OCI-LY1 (cell line): ENCODE measurements around the gene LRRC61.
A peak's percentile ranks its signal among the peaks of the same experiment; 100 is the strongest.

Experiments used
- H2AFZ ChIP-seq: fragments of 200-600 bp; sonication (generic), shearing (Covaris generic); 2 replicates; pipeline ENCODE4 v1.6.0; 2014; ENCODE audit warnings: antibody characterized with exemption, mild to moderate bottlenecking, low read length
- H3F3A ChIP-seq: fragments of 200-600 bp; sonication (generic), shearing (Covaris generic); 2 replicates; pipeline ENCODE4 v1.6.0; 2014; ENCODE audit warnings: mild to moderate bottlenecking, antibody characterized with exemption, low read length, moderate library complexity; ENCODE audit not compliant: insufficient read depth
- H3K27ac ChIP-seq: fragments of 200-600 bp; sonication (generic); 2 replicates; pipeline ENCODE4 v1.5.1; 2014; ENCODE audit warnings: low read length, mixed run types, mild to moderate bottlenecking, low read depth; ENCODE audit not compliant: poor library complexity, severe bottlenecking
- H3K27me3 ChIP-seq: fragments of 200-600 bp; sonication (generic); 2 replicates; pipeline ENCODE4 v1.6.0; 2014; ENCODE audit warnings: antibody characterized with exemption, mild to moderate bottlenecking, low read length, moderate library complexity; ENCODE audit not compliant: insufficient read depth
- H3K36me3 ChIP-seq: fragments of 200-600 bp; sonication (generic); 2 replicates; pipeline ENCODE4 v1.6.1; 2014; ENCODE audit warnings: mild to moderate bottlenecking, antibody characterized with exemption, low read length, moderate library complexity, mixed read lengths; ENCODE audit not compliant: insufficient read depth
- H3K4me1 ChIP-seq: fragments of 200-600 bp; sonication (generic); 2 replicates; pipeline ENCODE4 v1.5.1; 2014; ENCODE audit warnings: mild to moderate bottlenecking, low read length, moderate library complexity; ENCODE audit not compliant: insufficient read depth, severe bottlenecking
- H3K4me2 ChIP-seq: fragments of 200-600 bp; sonication (generic), shearing (Covaris generic); 2 replicates; pipeline ENCODE4 v1.6.1; 2014; ENCODE audit warnings: low read length
- H3K4me3 ChIP-seq: fragments of 200-600 bp; sonication (generic); 2 replicates; pipeline ENCODE4 v1.5.1; 2014; ENCODE audit warnings: low read length, low read depth, mild to moderate bottlenecking, mixed read lengths; ENCODE audit not compliant: poor library complexity, severe bottlenecking
- H3K79me2 ChIP-seq: fragments of 200-600 bp; shearing (Covaris generic); 2 replicates; pipeline ENCODE4 v1.6.1; 2016; ENCODE audit warnings: mixed run types, low read length, mixed read lengths; ENCODE audit not compliant: insufficient read depth
- H3K9ac ChIP-seq: fragments of 200-600 bp; sonication (generic), shearing (Covaris generic); 2 replicates; pipeline ENCODE4 v1.6.1; 2014; ENCODE audit warnings: mild to moderate bottlenecking, low read length, mixed read lengths
- H3K9me2 ChIP-seq: fragments of 200-600 bp; sonication (generic), shearing (Covaris generic); 2 replicates; pipeline ENCODE4 v1.6.1; 2014; ENCODE audit warnings: low read depth, mild to moderate bottlenecking, low read length, mixed read lengths
- H3K9me3 ChIP-seq: fragments of 200-600 bp; shearing (Covaris generic); 2 replicates; pipeline ENCODE4 v1.6.1; 2014; ENCODE audit warnings: low read length, mixed read lengths
- H4K20me1 ChIP-seq: fragments of 200-600 bp; sonication (generic), shearing (Covaris generic); 2 replicates; pipeline ENCODE4 v1.6.0; 2016; ENCODE audit warnings: mild to moderate bottlenecking, low read length; ENCODE audit not compliant: insufficient read depth
- EZH2 ChIP-seq: fragments of 200-600 bp; sonication (generic), shearing (Covaris generic); IDR thresholded peaks from 2 replicates; pipeline ENCODE4 v1.8.0; 2017; ENCODE audit warnings: borderline replicate concordance, mixed run types, mild to moderate bottlenecking, antibody characterized with exemption, low read length, moderate library complexity, mixed read lengths
- TF ChIP-seq, protein P1 (sequence below): fragments of 200-600 bp; sonication (generic), shearing (Covaris generic); IDR thresholded peaks from 2 replicates; pipeline ENCODE4 v1.5.1; 2017; ENCODE audit warnings: mild to moderate bottlenecking, antibody characterized with exemption, low read length, moderate library complexity, mixed read lengths

Gene LRRC61

GRCh38 chr7:150379441-150380379 lies 56.6 kb downstream of the LRRC61 start:
- H3F3A ChIP-seq: 0 out of 2 replicates have a peak, but pooled peaks cover 5% of the 10 kb centered on the region
- H3K4me2 ChIP-seq: peak overlapping the region; percentile 77
- TF ChIP-seq EZH2: no peak
- TF ChIP-seq, protein P1, sequence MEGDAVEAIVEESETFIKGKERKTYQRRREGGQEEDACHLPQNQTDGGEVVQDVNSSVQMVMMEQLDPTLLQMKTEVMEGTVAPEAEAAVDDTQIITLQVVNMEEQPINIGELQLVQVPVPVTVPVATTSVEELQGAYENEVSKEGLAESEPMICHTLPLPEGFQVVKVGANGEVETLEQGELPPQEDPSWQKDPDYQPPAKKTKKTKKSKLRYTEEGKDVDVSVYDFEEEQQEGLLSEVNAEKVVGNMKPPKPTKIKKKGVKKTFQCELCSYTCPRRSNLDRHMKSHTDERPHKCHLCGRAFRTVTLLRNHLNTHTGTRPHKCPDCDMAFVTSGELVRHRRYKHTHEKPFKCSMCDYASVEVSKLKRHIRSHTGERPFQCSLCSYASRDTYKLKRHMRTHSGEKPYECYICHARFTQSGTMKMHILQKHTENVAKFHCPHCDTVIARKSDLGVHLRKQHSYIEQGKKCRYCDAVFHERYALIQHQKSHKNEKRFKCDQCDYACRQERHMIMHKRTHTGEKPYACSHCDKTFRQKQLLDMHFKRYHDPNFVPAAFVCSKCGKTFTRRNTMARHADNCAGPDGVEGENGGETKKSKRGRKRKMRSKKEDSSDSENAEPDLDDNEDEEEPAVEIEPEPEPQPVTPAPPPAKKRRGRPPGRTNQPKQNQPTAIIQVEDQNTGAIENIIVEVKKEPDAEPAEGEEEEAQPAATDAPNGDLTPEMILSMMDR: peak; percentile 9; the same call in 1 of the 2 replicates
- peak overlapping the region; percentile 4 for H3K27ac ChIP-seq
- no peaks in the 10 kb centered on the region for H3K9me2 ChIP-seq
- no peaks in the 10 kb centered on the region for H3K9me3 ChIP-seq
- no peaks in the 10 kb centered on the region for H4K20me1 ChIP-seq
- H3K36me3 ChIP-seq: no peaks in the 10 kb centered on the region; the same call in 1 of the 2 replicates
- H3K79me2 ChIP-seq: no peaks in the 10 kb centered on the region
- H3K9ac ChIP-seq: peak overlapping the region; percentile 76
- peaks cover 76% of the 10 kb centered on the region for H3K4me1 ChIP-seq
- H3K4me3 ChIP-seq: peak overlapping the region; percentile 79
- H3K27me3 ChIP-seq: no peaks in the 10 kb centered on the region
- H2AFZ ChIP-seq: no peak overlapping the region

GRCh38 chr7:150380463-150380862 lies 57.3 kb downstream of the LRRC61 start:
- peak overlapping the region; percentile 79 for H3K4me3 ChIP-seq
- H3K36me3 ChIP-seq: no peaks in the 10 kb centered on the region
- H3K79me2 ChIP-seq: no peaks in the 10 kb centered on the region
- H3K27me3 ChIP-seq: no peaks in the 10 kb centered on the region
- H3K4me1 ChIP-seq: peaks cover 76% of the 10 kb centered on the region
- peak overlapping the region; percentile 77 for H3K4me2 ChIP-seq
- H3K9me2 ChIP-seq: no peaks in the 10 kb centered on the region
- H2AFZ ChIP-seq: no peak overlapping the region
- H3K27ac ChIP-seq: peak overlapping the region; percentile 4
- TF ChIP-seq EZH2: no peak
- TF ChIP-seq, protein P1: no peak
- 0 out of 2 replicates have a peak, but pooled peaks cover 5% of the 10 kb centered on the region for H3F3A ChIP-seq
- H3K9ac ChIP-seq: peak overlapping the region; percentile 2; the same call in 1 of the 2 replicates
- no peaks in the 10 kb centered on the region for H4K20me1 ChIP-seq
- H3K9me3 ChIP-seq: no peaks in the 10 kb centered on the region

- TF ChIP-seq, protein P1: no peak
- no peak for TF ChIP-seq EZH2
- peak overlapping the region; percentile 79 for H3K4me3 ChIP-seq
- no peak overlapping the region for H3K9ac ChIP-seq
- no peaks in the 10 kb centered on the region for H3K27me3 ChIP-seq
- H3F3A ChIP-seq: 0 out of 2 replicates have a peak, but pooled peaks cover 5% of the 10 kb centered on the region
- H3K36me3 ChIP-seq: no peaks in the 10 kb centered on the region
- H3K79me2 ChIP-seq: no peaks in the 10 kb centered on the region
- peak overlapping the region; percentile 77; the same call in 1 of the 2 replicates for H3K4me2 ChIP-seq
- peak overlapping the region; percentile 4 for H3K27ac ChIP-seq
- no peaks in the 10 kb centered on the region for H3K9me3 ChIP-seq
- H2AFZ ChIP-seq: no peak overlapping the region
- H3K4me1 ChIP-seq: peaks cover 71% of the 10 kb centered on the region
- no peaks in the 10 kb centered on the region for H4K20me1 ChIP-seq
- H3K9me2 ChIP-seq: no peaks in the 10 kb centered on the region
Observed at GRCh38 chr7:150381096-150381495, 57.9 kb downstream of the LRRC61 start.
